Cardiac fibroblast (primary cell): ENCODE measurements around the gene C16orf92.

Experiments used
- DNase-seq, 2 donors: peaks; one replicate each; pipeline versions ENCODE4 v3.0.0 to v3.0.0-alpha.2; 2010; ENCODE audit warnings: low read depth in 2 of 2
- H3K4me3 ChIP-seq, 2 donors: replicated peaks in 1 of 2; 1 replicate in 1 of 2; 2 replicates in 1 of 2; pipeline ENCODE4 v1.5.1; 2011; ENCODE audit warnings: low read depth in 2 of 2, low read length in 2 of 2, mild to moderate bottlenecking in 2 of 2, moderate library complexity in 1 of 2
- CTCF ChIP-seq: IDR thresholded peaks from one replicate; pipeline ENCODE4 v1.5.1; 2011; ENCODE audit warnings: low read depth, mild to moderate bottlenecking, low read length, inconsistent platforms

The C16orf92 gene

GRCh38 chr16:30006095-30006473 lies 16.9 kb upstream of the C16orf92 start:
- TF ChIP-seq CTCF, result no peak
- H3K4me3 ChIP-seq, result no peak overlapping the region
- no peak for DNase-seq

GRCh38 chr16:30006659-30007377 lies 16.2 kb upstream of the C16orf92 start:
- no peak for DNase-seq
- H3K4me3 ChIP-seq, result no peak overlapping the region
- no peak for TF ChIP-seq CTCF

- no peak overlapping the region for H3K4me3 ChIP-seq
- TF ChIP-seq CTCF, result no peak
- no peak for DNase-seq
Measured at GRCh38 chr16:30007378-30007895, 15.6 kb upstream of the C16orf92 start.

GRCh38 chr16:30009085-30009862 lies 13.7 kb upstream of the C16orf92 start:
- TF ChIP-seq CTCF, result no peak
- H3K4me3 ChIP-seq, result no peak overlapping the region
- no peak for DNase-seq

GRCh38 chr16:30009990-30010843 lies 12.8 kb upstream of the C16orf92 start:
- TF ChIP-seq CTCF, result no peak
- no peak for DNase-seq
- no peak overlapping the region for H3K4me3 ChIP-seq

- DNase-seq, result no peak
- H3K4me3 ChIP-seq, result peak within 1 kb of the TSS; percentile 36 to 40
- TF ChIP-seq CTCF, result no peak
Measured at GRCh38 chr16:30010844-30011713, 11.9 kb upstream of the C16orf92 start, which contains the start of gene DOC2A. Gene DOC2A (minus strand): TSS chr16:30011027. CDS start chr16:30010222, 805 bp downstream.
